GM21526 (cell line): ENCODE measurements around the gene SNRPA1.
A peak's percentile ranks its signal among the peaks of the same experiment; 100 is the strongest.
"Not testable (repeated sequence)": the region's sequence is repeated elsewhere in the genome, so short reads cannot be mapped to it uniquely, and the experiment has no call there.

Experiments
- ATAC-seq: cut with Tn5 transposase; IDR thresholded peaks from one replicate; pipeline ENCODE4 v1.9.1; 2021; ENCODE audit warnings: moderate library complexity; ENCODE audit not compliant: unreplicated experiment, low FRiP score

SNRPA1 gene

GRCh38 chr15:101296418-101297405, 1.7 kb upstream of the SNRPA1 start:
- no peak for ATAC-seq

- ATAC-seq = no peak
These were observed 636 bp upstream of the SNRPA1 start for GRCh38 chr15:101295607-101296161.

- ATAC-seq = no peak
These were observed 1.9 kb downstream of the SNRPA1 start for GRCh38 chr15:101293122-101293521.

GRCh38 chr15:101288905-101289513, 6.0 kb downstream of the SNRPA1 start:
- ATAC-seq = no peak

- not testable (repeated sequence) for ATAC-seq
These were observed 7.7 kb downstream of the SNRPA1 start for GRCh38 chr15:101287342-101287741.

GRCh38 chr15:101286471-101287114, 8.5 kb downstream of the SNRPA1 start:
- no peak for ATAC-seq

GRCh38 chr15:101283931-101284330, 11.1 kb downstream of the SNRPA1 start:
- ATAC-seq = no peak

- ATAC-seq = no peak
These were observed 15.0 kb downstream of the SNRPA1 start for GRCh38 chr15:101280007-101280406.

GRCh38 chr15:101277943-101278564, 17.0 kb downstream of the SNRPA1 start:
- ATAC-seq = no peak

GRCh38 chr15:101277038-101277822, 17.8 kb downstream of the SNRPA1 start, which contains the start of gene SELENOS:
SELENOS (minus strand) TSS chr15:101277485; CDS start chr15:101277417, 68 bp downstream.
- peak; percentile 85 for ATAC-seq

GRCh38 chr15:101276501-101277037, 18.5 kb downstream of the SNRPA1 start:
- peak; percentile 41 for ATAC-seq

- peak; percentile 25 for ATAC-seq
These were observed 20.0 kb downstream of the SNRPA1 start for GRCh38 chr15:101275018-101275417.

GRCh38 chr15:101273534-101273933, 21.5 kb downstream of the SNRPA1 start:
- no peak for ATAC-seq

- no peak for ATAC-seq
These were observed 22.5 kb downstream of the SNRPA1 start for GRCh38 chr15:101272584-101272983.

- ATAC-seq = no peak
These were observed 25.4 kb downstream of the SNRPA1 start for GRCh38 chr15:101269479-101270223.

GRCh38 chr15:101267320-101268104, 27.5 kb downstream of the SNRPA1 start:
- no peak for ATAC-seq

- no peak for ATAC-seq
These were observed 28.3 kb downstream of the SNRPA1 start for GRCh38 chr15:101266787-101267186.

GRCh38 chr15:101266034-101266433, 29.0 kb downstream of the SNRPA1 start:
- ATAC-seq = no peak
